ENCODE results near the gene NPM3. TPM values are rescaled to one million over a fixed set of nuclear protein-coding genes. Genes with fewer than 3 reads are reported as not detected.

Gene NPM3
- total RNA-seq, 1 donor from 2014 or later: 39.3 TPM

DNA sequence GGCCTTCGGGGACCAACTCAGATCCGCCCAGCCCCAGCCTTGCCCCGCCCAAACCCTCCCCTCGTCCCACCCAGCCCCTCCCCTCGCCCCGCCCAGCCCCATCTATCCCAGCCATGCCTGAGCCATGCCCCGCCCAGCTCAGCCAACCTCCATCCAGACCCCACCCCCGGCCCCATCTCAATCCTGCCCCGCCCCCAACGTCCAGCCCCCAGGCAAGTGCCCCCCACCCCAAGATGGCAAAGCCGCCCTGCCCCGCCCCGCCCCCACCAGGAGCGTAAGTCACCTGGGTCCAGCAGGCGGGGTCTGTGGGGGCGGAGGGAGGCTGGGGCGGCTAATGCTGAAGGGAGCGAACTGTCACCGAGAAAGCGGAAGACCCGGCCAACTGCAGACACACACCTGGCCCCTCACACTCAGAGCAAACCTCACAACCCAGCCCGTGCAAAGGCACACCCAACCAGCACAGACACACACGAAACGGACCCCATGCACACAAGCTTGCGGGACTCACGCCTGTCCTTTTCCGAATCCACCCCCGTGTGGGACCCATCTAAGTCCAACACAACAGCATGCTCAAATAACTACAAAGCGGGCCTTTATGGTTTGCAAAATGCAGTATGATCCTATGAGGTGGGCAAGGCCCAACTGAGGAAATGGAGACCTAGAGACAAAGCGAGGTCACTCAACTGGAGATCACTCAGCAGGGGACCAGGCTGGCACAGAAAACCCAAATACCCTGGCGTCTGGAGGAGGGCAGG is 46.5 kb upstream of the NPM3 start:
- peak; percentile 43 for DNase-seq (ENCODE audit: low spot score, unreplicated experiment)
- Mint-ChIP-seq H3K4me3 (ENCODE audit: low read depth) (peak overlapping the region; percentile 76), H3K27ac (peak overlapping the region; percentile 93), H3K9me3 (ENCODE audit: low read depth) (no peaks in the 10 kb centered on the region), H3K27me3 (no peaks in the 10 kb centered on the region), H3K36me3 (ENCODE audit: insufficient read depth) (no peaks in the 10 kb centered on the region), H3K4me1 (ENCODE audit: low read depth) (peaks cover 11% of the 10 kb centered on the region)
- TF ChIP-seq, protein P1, sequence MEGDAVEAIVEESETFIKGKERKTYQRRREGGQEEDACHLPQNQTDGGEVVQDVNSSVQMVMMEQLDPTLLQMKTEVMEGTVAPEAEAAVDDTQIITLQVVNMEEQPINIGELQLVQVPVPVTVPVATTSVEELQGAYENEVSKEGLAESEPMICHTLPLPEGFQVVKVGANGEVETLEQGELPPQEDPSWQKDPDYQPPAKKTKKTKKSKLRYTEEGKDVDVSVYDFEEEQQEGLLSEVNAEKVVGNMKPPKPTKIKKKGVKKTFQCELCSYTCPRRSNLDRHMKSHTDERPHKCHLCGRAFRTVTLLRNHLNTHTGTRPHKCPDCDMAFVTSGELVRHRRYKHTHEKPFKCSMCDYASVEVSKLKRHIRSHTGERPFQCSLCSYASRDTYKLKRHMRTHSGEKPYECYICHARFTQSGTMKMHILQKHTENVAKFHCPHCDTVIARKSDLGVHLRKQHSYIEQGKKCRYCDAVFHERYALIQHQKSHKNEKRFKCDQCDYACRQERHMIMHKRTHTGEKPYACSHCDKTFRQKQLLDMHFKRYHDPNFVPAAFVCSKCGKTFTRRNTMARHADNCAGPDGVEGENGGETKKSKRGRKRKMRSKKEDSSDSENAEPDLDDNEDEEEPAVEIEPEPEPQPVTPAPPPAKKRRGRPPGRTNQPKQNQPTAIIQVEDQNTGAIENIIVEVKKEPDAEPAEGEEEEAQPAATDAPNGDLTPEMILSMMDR (IDR thresholded peaks at IDR 0.05; ENCODE audit: unreplicated experiment): no peak

DNA sequence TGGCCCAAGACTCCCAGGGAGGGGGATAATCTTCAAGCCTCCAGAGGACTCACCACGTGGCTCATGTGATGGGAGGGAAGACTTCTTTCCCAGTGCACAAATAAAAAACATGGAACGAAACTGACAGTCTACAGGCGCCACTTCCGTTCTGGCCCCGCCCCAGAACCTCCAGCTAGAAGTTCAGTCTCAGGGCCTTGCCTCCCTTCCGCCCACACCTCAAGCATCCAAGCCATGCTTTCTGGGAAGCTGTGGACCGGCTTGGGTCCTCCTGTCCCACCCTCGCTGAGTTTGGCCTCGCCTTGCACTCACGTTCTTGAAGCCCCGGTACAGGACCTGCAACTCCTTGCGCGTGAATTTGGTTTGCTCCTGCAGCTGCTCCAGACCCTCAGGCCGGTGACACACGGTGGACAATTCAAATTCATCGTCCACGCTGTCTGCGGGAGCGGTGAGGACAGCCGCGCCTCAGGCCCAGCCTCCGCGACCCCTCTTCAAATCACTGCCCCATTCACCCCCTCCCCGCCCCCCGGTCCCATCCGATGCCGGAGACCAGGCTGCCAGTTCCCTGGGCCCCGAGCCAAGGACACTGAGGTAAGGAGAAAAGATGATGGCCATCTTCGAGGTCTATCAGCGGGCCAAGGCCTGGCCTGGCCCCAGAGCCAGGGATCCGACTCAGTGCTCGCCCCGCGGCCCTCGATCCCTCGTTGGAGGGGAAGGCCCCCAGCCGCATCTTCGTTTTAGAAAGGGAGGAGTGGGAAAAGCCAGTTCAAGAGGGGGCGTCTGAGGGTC is 45.7 kb upstream of the NPM3 start:
- H3K4me3 Mint-ChIP-seq (ENCODE audit: low read depth): no peak overlapping the region
- no peak for DNase-seq (ENCODE audit: low spot score, unreplicated experiment)
- H3K27me3 Mint-ChIP-seq: no peaks in the 10 kb centered on the region

DNA sequence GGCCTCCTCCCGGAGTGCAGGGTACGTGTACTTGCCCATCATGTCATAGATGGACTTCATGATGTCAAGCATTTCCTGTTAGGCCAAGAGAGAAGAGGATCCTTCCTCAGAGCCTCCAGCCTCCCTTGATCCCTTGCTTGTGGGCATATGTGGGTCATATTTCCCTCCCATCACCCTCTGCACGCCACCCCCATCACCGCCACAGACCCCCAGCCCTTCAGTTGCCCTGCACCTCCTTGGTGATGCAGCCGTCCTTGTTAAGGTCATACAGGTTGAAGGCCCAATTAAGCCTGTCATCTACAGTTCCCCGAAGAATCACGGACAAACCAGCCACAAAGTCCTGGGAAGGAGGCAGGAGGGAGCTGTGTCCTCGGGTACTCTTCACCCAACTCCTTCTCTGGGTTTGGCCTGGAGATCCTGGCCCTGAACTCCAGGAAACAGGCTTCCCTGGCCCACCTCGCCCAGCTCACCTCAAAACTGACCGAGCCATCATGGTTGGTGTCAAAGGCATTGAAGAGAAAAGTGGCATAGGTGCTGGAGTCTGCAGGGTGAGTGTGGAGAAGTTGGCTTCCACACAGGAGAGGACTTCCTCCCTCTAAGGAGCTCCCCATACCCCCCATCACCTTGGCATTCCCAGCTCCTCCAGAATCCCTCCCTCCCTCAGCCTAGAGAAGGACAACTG is 44.8 kb upstream of the NPM3 start:
- no peak for DNase-seq (ENCODE audit: low spot score, unreplicated experiment)
- TF ChIP-seq, protein P1 (IDR thresholded peaks at IDR 0.05; ENCODE audit: unreplicated experiment): no peak
- Mint-ChIP-seq H3K27ac (no peak overlapping the region), H3K27me3 (no peaks in the 10 kb centered on the region), H3K36me3 (ENCODE audit: insufficient read depth) (no peaks in the 10 kb centered on the region), H3K4me1 (ENCODE audit: low read depth) (peaks cover 11% of the 10 kb centered on the region), H3K9me3 (ENCODE audit: low read depth) (no peaks in the 10 kb centered on the region), H3K4me3 (ENCODE audit: low read depth) (no peak overlapping the region)

More for the DNA sequence above, 45.7 kb upstream of the NPM3 start:
- no peak overlapping the region for H3K27ac Mint-ChIP-seq
- TF ChIP-seq, protein P1 (IDR thresholded peaks at IDR 0.05; ENCODE audit: unreplicated experiment): no peak
- peaks cover 11% of the 10 kb centered on the region for H3K4me1 Mint-ChIP-seq (ENCODE audit: low read depth)
- no peaks in the 10 kb centered on the region for H3K9me3 Mint-ChIP-seq (ENCODE audit: low read depth)
- no peaks in the 10 kb centered on the region for H3K36me3 Mint-ChIP-seq (ENCODE audit: insufficient read depth)

DNA sequence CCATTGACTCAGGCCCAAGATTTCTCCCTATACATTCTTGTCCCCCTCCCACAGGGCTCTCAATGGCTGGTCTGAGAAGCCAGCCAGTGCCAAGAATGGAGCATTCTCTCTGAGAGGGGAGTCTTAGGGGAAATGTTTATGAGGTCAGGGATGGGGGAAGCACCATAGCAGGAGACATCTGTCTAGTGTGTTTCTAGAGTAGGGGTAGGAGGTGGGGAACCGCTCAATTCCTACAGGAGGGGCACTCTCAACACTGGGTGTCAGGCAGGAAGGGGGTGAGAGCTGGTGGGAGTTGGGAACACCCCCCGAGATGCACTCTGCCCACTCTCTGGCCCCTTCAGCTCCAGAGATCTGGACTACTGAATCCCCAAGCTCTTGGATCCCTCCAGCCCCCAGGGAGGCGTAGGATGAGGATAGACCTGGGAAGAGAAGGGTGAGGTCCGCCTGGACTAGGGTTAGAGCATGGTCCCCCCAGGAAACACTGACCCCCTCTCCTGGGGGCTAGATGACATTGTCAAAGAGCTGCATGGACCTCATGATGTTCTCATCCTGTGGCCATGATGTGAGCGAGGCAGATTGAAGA is 43.7 kb upstream of the NPM3 start:
- Mint-ChIP-seq H3K27ac (no peak overlapping the region), H3K4me3 (ENCODE audit: low read depth) (no peak overlapping the region), H3K27me3 (no peaks in the 10 kb centered on the region), H3K9me3 (ENCODE audit: low read depth) (no peaks in the 10 kb centered on the region), H3K4me1 (ENCODE audit: low read depth) (peaks cover 11% of the 10 kb centered on the region), H3K36me3 (ENCODE audit: insufficient read depth) (peaks cover under 1% of the 10 kb centered on the region)
- no peak for DNase-seq (ENCODE audit: low spot score, unreplicated experiment)
- TF ChIP-seq, protein P1 (IDR thresholded peaks at IDR 0.05; ENCODE audit: unreplicated experiment): no peak

DNA sequence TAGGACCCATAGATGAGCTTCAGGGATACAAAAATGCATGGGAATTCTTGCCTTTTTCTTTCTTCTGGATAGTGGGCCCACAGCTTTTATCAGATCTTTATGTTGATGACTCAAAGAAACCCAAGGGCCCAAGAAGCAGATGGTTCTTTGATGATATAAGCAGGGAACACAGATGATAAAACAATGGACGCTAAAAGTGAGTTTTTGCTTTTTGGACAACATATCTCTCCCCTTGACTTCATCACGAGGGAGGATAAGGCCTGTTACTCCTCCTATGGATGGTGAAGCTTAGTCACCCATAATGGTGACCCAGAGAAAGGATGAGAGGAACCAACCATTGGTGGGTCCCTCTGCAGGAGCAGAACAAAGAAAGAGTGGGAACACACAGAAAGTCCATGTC is 41.5 kb upstream of the NPM3 start:
- Mint-ChIP-seq H3K27me3 (no peaks in the 10 kb centered on the region), H3K36me3 (ENCODE audit: insufficient read depth) (peaks cover 2% of the 10 kb centered on the region), H3K27ac (no peak overlapping the region), H3K9me3 (ENCODE audit: low read depth) (no peaks in the 10 kb centered on the region), H3K4me1 (ENCODE audit: low read depth) (peaks cover under 1% of the 10 kb centered on the region), H3K4me3 (ENCODE audit: low read depth) (no peak overlapping the region)
- TF ChIP-seq, protein P1 (IDR thresholded peaks at IDR 0.05; ENCODE audit: unreplicated experiment): no peak
- no peak for DNase-seq (ENCODE audit: low spot score, unreplicated experiment)
